ENCODE data around the gene ANKRD63.

The ANKRD63 gene

GRCh38 chr15:40287505-40287904 lies 4.6 kb upstream of the ANKRD63 start:
- H3K9ac ChIP-seq (ENCODE audit: low read depth, low read length), result no peak overlapping the region
- H3K4me1 ChIP-seq (ENCODE audit: insufficient read depth, low read length), result no peaks in the 10 kb centered on the region
- H3K36me3 ChIP-seq (ENCODE audit: insufficient read depth, low read length), result no peaks in the 10 kb centered on the region
- H3K4me2 ChIP-seq (ENCODE audit: insufficient read depth, low read length), result no peak overlapping the region
- no peak overlapping the region for H3K27ac ChIP-seq (ENCODE audit: low read length)
- TF ChIP-seq EZH2 (IDR thresholded peaks at IDR 0.05; ENCODE audit: borderline replicate concordance, low read depth, low read length, severe bottlenecking) (no peak), CTCF (IDR thresholded peaks at IDR 0.05; ENCODE audit: borderline replicate concordance, extremely low read depth, low read length, poor library complexity, severe bottlenecking) (no peak)
- no peak for DNase-seq
- no peaks in the 10 kb centered on the region for H3K79me2 ChIP-seq (ENCODE audit: insufficient read depth, low read length)
- no peaks in the 10 kb centered on the region for H4K20me1 ChIP-seq (ENCODE audit: insufficient read depth, low read length)
- ATAC-seq (ENCODE audit: insufficient read depth, low read depth), result no peak
- no peaks in the 10 kb centered on the region for H3K27me3 ChIP-seq (ENCODE audit: insufficient read depth, low read length, poor library complexity)
- no peak overlapping the region for H3K4me3 ChIP-seq (ENCODE audit: low read depth in 1 of 2, low read length in 2 of 2)
- no peaks in the 10 kb centered on the region for H3K9me3 ChIP-seq (ENCODE audit: insufficient read depth, low read length, severe bottlenecking)
- no peak overlapping the region for H2AFZ ChIP-seq (ENCODE audit: low read depth, low read length)

GRCh38 chr15:40286794-40287193 lies 3.9 kb upstream of the ANKRD63 start:
- TF ChIP-seq CTCF (IDR thresholded peaks at IDR 0.05; ENCODE audit: borderline replicate concordance, extremely low read depth, low read length, poor library complexity, severe bottlenecking) (no peak), EZH2 (IDR thresholded peaks at IDR 0.05; ENCODE audit: borderline replicate concordance, low read depth, low read length, severe bottlenecking) (no peak)
- no peak overlapping the region for H3K27ac ChIP-seq (ENCODE audit: low read length)
- no peak overlapping the region for H3K4me2 ChIP-seq (ENCODE audit: insufficient read depth, low read length)
- no peak overlapping the region for H3K4me3 ChIP-seq (ENCODE audit: low read depth in 1 of 2, low read length in 2 of 2)
- no peaks in the 10 kb centered on the region for H3K27me3 ChIP-seq (ENCODE audit: insufficient read depth, low read length, poor library complexity)
- ATAC-seq (ENCODE audit: insufficient read depth, low read depth), result no peak
- no peaks in the 10 kb centered on the region for H3K9me3 ChIP-seq (ENCODE audit: insufficient read depth, low read length, severe bottlenecking)
- H3K36me3 ChIP-seq (ENCODE audit: insufficient read depth, low read length), result no peaks in the 10 kb centered on the region
- no peak overlapping the region for H2AFZ ChIP-seq (ENCODE audit: low read depth, low read length)
- no peak overlapping the region for H3K9ac ChIP-seq (ENCODE audit: low read depth, low read length)
- no peaks in the 10 kb centered on the region for H3K79me2 ChIP-seq (ENCODE audit: insufficient read depth, low read length)
- DNase-seq, result no peak
- no peaks in the 10 kb centered on the region for H4K20me1 ChIP-seq (ENCODE audit: insufficient read depth, low read length)
- H3K4me1 ChIP-seq (ENCODE audit: insufficient read depth, low read length), result no peaks in the 10 kb centered on the region

GRCh38 chr15:40286061-40286532 lies 3.2 kb upstream of the ANKRD63 start:
- Histone ChIP-seq H3K9ac (ENCODE audit: low read depth, low read length) (no peak overlapping the region), H3K4me2 (ENCODE audit: insufficient read depth, low read length) (no peak overlapping the region), H4K20me1 (ENCODE audit: insufficient read depth, low read length) (no peaks in the 10 kb centered on the region), H3K79me2 (ENCODE audit: insufficient read depth, low read length) (no peaks in the 10 kb centered on the region), H3K4me1 (ENCODE audit: insufficient read depth, low read length) (no peaks in the 10 kb centered on the region), H3K27ac (ENCODE audit: low read length) (no peak overlapping the region), H3K36me3 (ENCODE audit: insufficient read depth, low read length) (no peaks in the 10 kb centered on the region), H3K4me3 (ENCODE audit: low read depth in 1 of 2, low read length in 2 of 2) (no peak overlapping the region), H2AFZ (ENCODE audit: low read depth, low read length) (no peak overlapping the region), H3K9me3 (ENCODE audit: insufficient read depth, low read length, severe bottlenecking) (no peaks in the 10 kb centered on the region), H3K27me3 (ENCODE audit: insufficient read depth, low read length, poor library complexity) (no peaks in the 10 kb centered on the region)
- no peak for TF ChIP-seq CTCF (IDR thresholded peaks at IDR 0.05; ENCODE audit: borderline replicate concordance, extremely low read depth, low read length, poor library complexity, severe bottlenecking)
- TF ChIP-seq EZH2 (IDR thresholded peaks at IDR 0.05; ENCODE audit: borderline replicate concordance, low read depth, low read length, severe bottlenecking), result no peak
- DNase-seq (no peak), ATAC-seq (ENCODE audit: insufficient read depth, low read depth) (no peak)

GRCh38 chr15:40285554-40286011 lies 2.7 kb upstream of the ANKRD63 start:
- Histone ChIP-seq H3K9ac (ENCODE audit: low read depth, low read length) (no peak overlapping the region), H3K9me3 (ENCODE audit: insufficient read depth, low read length, severe bottlenecking) (no peaks in the 10 kb centered on the region), H3K79me2 (ENCODE audit: insufficient read depth, low read length) (no peaks in the 10 kb centered on the region), H3K4me3 (ENCODE audit: low read depth in 1 of 2, low read length in 2 of 2) (no peak overlapping the region), H3K4me2 (ENCODE audit: insufficient read depth, low read length) (no peak overlapping the region), H3K27ac (ENCODE audit: low read length) (no peak overlapping the region), H2AFZ (ENCODE audit: low read depth, low read length) (no peak overlapping the region), H4K20me1 (ENCODE audit: insufficient read depth, low read length) (no peaks in the 10 kb centered on the region), H3K36me3 (ENCODE audit: insufficient read depth, low read length) (no peaks in the 10 kb centered on the region), H3K4me1 (ENCODE audit: insufficient read depth, low read length) (no peaks in the 10 kb centered on the region), H3K27me3 (ENCODE audit: insufficient read depth, low read length, poor library complexity) (no peaks in the 10 kb centered on the region)
- no peak for DNase-seq
- no peak for TF ChIP-seq CTCF (IDR thresholded peaks at IDR 0.05; ENCODE audit: borderline replicate concordance, extremely low read depth, low read length, poor library complexity, severe bottlenecking)
- no peak for TF ChIP-seq EZH2 (IDR thresholded peaks at IDR 0.05; ENCODE audit: borderline replicate concordance, low read depth, low read length, severe bottlenecking)
- no peak for ATAC-seq (ENCODE audit: insufficient read depth, low read depth)
